ENCODE data around the gene DUSP22. TPM values are rescaled to one million over a fixed set of nuclear protein-coding genes. Genes with fewer than 3 reads are reported as not detected.
A peak's percentile ranks its signal among the peaks of the same experiment; 100 is the strongest.

Gene DUSP22
- polyA plus RNA-seq, 3 donors, result 107 to 120 (median 117) TPM

- peaks cover 0 to 2% of the 10 kb centered on the region in 2 donors for H3K9me3 ChIP-seq (replicated peaks in 1 of 2; ENCODE audit: control insufficient read depth in 1 of 2, insufficient read depth in 1 of 2, low read length in 2 of 2)
- H3K4me1 Mint-ChIP-seq, result peaks cover 59% of the 10 kb centered on the region
- H3K36me3 Mint-ChIP-seq, result peaks cover 2 to 7% of the 10 kb centered on the region in 2 donors
- H3K27ac Mint-ChIP-seq, result peak overlapping the region; percentile 91 to 95 (median 93)
- H3K27me3 Mint-ChIP-seq (ENCODE audit: low read depth in 3 of 3), result peaks cover 0 to 4% (median 2%) of the 10 kb centered on the region in 3 donors
- H3K27me3 ChIP-seq (ENCODE audit: control insufficient read depth in 2 of 2, insufficient read depth in 2 of 2, low read length in 2 of 2), result no peaks in the 10 kb centered on the region
- WGBS (ENCODE audit: insufficient coverage), result 57% methylated on average over 5 of the region's 8 CpGs
- peaks cover 85 to 87% of the 10 kb centered on the region in 2 donors for H3K4me1 ChIP-seq (ENCODE audit: control insufficient read depth in 1 of 2, insufficient read depth in 2 of 2, low read length in 2 of 2)
- TF ChIP-seq CTCF (IDR thresholded peaks at IDR 0.05), result no peak
- H3K27ac ChIP-seq (ENCODE audit: low read depth in 1 of 2, low read length in 2 of 2), result peak overlapping the region; percentile 92 to 98
- peak overlapping the region; percentile 80 for H3K9ac ChIP-seq (ENCODE audit: insufficient read depth, low read length, poor library complexity, severe bottlenecking)
- H2AFZ ChIP-seq (ENCODE audit: insufficient read depth, low read depth, low read length, poor library complexity, severe bottlenecking), result peak overlapping the region; percentile 79
- H3K4me3 ChIP-seq (replicated peaks in 1 of 3; ENCODE audit: low read depth in 2 of 3, low read length in 3 of 3), result peak overlapping the region; percentile 51 to 79 (median 58)
- peak in 1 of 3 donors; percentile 29 for DNase-seq
- no peaks in the 10 kb centered on the region for H3K36me3 ChIP-seq (replicated peaks in 1 of 2; ENCODE audit: control insufficient read depth in 1 of 2, insufficient read depth in 2 of 2, low read length in 2 of 2)
- intact Hi-C loops (cut with micrococcal nuclease), result loop anchor here (2.0 to 5.0 kb wide), 2 partner anchors 34 kb away; no protein-coding TSS in a partner anchor
- peaks cover 29% of the 10 kb centered on the region for H3K79me2 ChIP-seq (ENCODE audit: insufficient read depth, low read length)
- peak overlapping the region; percentile 79 for H3K4me2 ChIP-seq (replicated peaks; ENCODE audit: extremely low read depth, low read length, poor library complexity, severe bottlenecking)
- no peaks in the 10 kb centered on the region for H4K20me1 ChIP-seq (ENCODE audit: insufficient read depth, low read length)
- H3K4me3 Mint-ChIP-seq, result peak overlapping the region; percentile 77 to 85
- H3K9me3 Mint-ChIP-seq, result peaks cover 0 to 4% (median under 1%) of the 10 kb centered on the region in 7 donors
Observed at GRCh38 chr6:291204-291696, 1.0 kb upstream of the DUSP22 start.

GRCh38 chr6:292506-293192, 362 bp downstream of the DUSP22 start:
- Mint-ChIP-seq H3K4me1 (peaks cover 50% of the 10 kb centered on the region), H3K27me3 (ENCODE audit: low read depth in 3 of 3) (peaks cover 0 to 3% (median 2%) of the 10 kb centered on the region in 3 donors), H3K27ac (peak overlapping the region; percentile 94 to 98 (median 96)), H3K4me3 (peak overlapping the region; percentile 87 to 93), H3K36me3 (peaks cover 2% of the 10 kb centered on the region in 2 donors), H3K9me3 (peaks cover 0 to 4% (median 2%) of the 10 kb centered on the region in 7 donors)
- peak; percentile 85 to 92 (median 92) for DNase-seq
- Histone ChIP-seq H3K36me3 (replicated peaks in 1 of 2; ENCODE audit: control insufficient read depth in 1 of 2, insufficient read depth in 2 of 2, low read length in 2 of 2) (no peaks in the 10 kb centered on the region), H3K27me3 (ENCODE audit: control insufficient read depth in 2 of 2, insufficient read depth in 2 of 2, low read length in 2 of 2) (no peaks in the 10 kb centered on the region), H3K4me2 (replicated peaks; ENCODE audit: extremely low read depth, low read length, poor library complexity, severe bottlenecking) (peak overlapping the region; percentile 79), H3K4me1 (ENCODE audit: control insufficient read depth in 1 of 2, insufficient read depth in 2 of 2, low read length in 2 of 2) (peaks cover 92 to 97% of the 10 kb centered on the region in 2 donors), H3K4me3 (replicated peaks in 1 of 3; ENCODE audit: low read depth in 2 of 3, low read length in 3 of 3) (peak overlapping the region; percentile 65 to 79 (median 72)), H2AFZ (ENCODE audit: insufficient read depth, low read depth, low read length, poor library complexity, severe bottlenecking) (peak overlapping the region; percentile 79), H3K9ac (ENCODE audit: insufficient read depth, low read length, poor library complexity, severe bottlenecking) (peak overlapping the region; percentile 80), H3K27ac (ENCODE audit: low read depth in 1 of 2, low read length in 2 of 2) (peak overlapping the region; percentile 92 to 98), H3K79me2 (ENCODE audit: insufficient read depth, low read length) (peaks cover 43% of the 10 kb centered on the region), H4K20me1 (ENCODE audit: insufficient read depth, low read length) (no peaks in the 10 kb centered on the region), H3K9me3 (replicated peaks in 1 of 2; ENCODE audit: control insufficient read depth in 1 of 2, insufficient read depth in 1 of 2, low read length in 2 of 2) (peaks cover 0 to 2% of the 10 kb centered on the region in 2 donors)
- no peak for TF ChIP-seq CTCF (IDR thresholded peaks at IDR 0.05)
- intact Hi-C loops (cut with micrococcal nuclease), result loop anchor here in 1 of 2 donors (5.0 kb wide), 1 partner anchor 35 kb away; no protein-coding TSS in a partner anchor
- under 1% methylated on average over 44 of the region's 52 CpGs for WGBS (ENCODE audit: insufficient coverage)

Data from CD14-positive monocyte (primary cell).